GM12878 (cell line): ENCODE results near the gene STX8.

Source experiments
- CTCF ChIP-seq, 3 experiments: IDR thresholded peaks in 2 of 3; conservative IDR thresholded peaks in 1 of 3; 2 replicates each; pipeline ENCODE4 v1.5.1; 2011; ENCODE audit warnings: low read depth in 3 of 3, low read length in 3 of 3, mild to moderate bottlenecking in 3 of 3, control low read depth in 2 of 3, moderate library complexity in 2 of 3, inconsistent platforms in 1 of 3, mixed read lengths in 1 of 3; ENCODE audit not compliant: control insufficient read depth in 2 of 3, insufficient read depth in 1 of 3; ENCODE audit errors: extremely low read depth in 1 of 3
- ELK1 ChIP-seq: IDR thresholded peaks from 2 replicates; pipeline ENCODE4 v1.6.1; 2012; ENCODE audit warnings: low read depth, low read length, improper control_type of control experiment
- MAX ChIP-seq: IDR thresholded peaks from 2 replicates; pipeline ENCODE4 v1.6.1; 2012; ENCODE audit warnings: low read depth, low read length, improper control_type of control experiment
- MTA2 ChIP-seq: fragments of 450-650 bp; IDR thresholded peaks from 2 replicates; pipeline ENCODE4 v1.6.1; 2016; ENCODE audit warnings: low read depth, mild to moderate bottlenecking, moderate library complexity
- POLR2AphosphoS5 ChIP-seq: IDR thresholded peaks from 2 replicates; pipeline ENCODE4 v1.6.1; 2011; ENCODE audit warnings: mild to moderate bottlenecking, low read length, inconsistent platforms

- no peak for TF ChIP-seq MTA2
- no peak for TF ChIP-seq ELK1
- no peak for TF ChIP-seq CTCF (IDR thresholded peaks at IDR 0.05 in 2 of 3, conservative IDR thresholded peaks at IDR 0.05 in 1 of 3; ENCODE audit: control insufficient read depth in 2 of 3, extremely low read depth in 1 of 3, insufficient read depth in 1 of 3, low read depth in 3 of 3, low read length in 3 of 3)
- TF ChIP-seq POLR2AphosphoS5 = no peak
- no peak for TF ChIP-seq MAX
Measured at GRCh38 chr17:9512323-9513168, 63.1 kb downstream of the STX8 start.
